ACC112 (cell line): ENCODE measurements around the gene GNB3.
"Not testable (repeated sequence)": the region's sequence is repeated elsewhere in the genome, so short reads cannot be mapped to it uniquely, and the experiment has no call there.

ENCODE experiments used
- H2AFZ ChIP-seq: fragments of 200-600 bp; sonication (generic); one replicate; pipeline ENCODE4 v1.6.0; 2017; ENCODE audit warnings: antibody characterized with exemption, low read length; ENCODE audit not compliant: unreplicated experiment
- H3K27ac ChIP-seq: fragments of 200-600 bp; sonication (generic); 2 replicates; pipeline ENCODE4 v1.5.1; 2014; ENCODE audit warnings: low read depth, mild to moderate bottlenecking, antibody characterized with exemption, low read length, moderate library complexity
- H3K27me3 ChIP-seq: fragments of 200-600 bp; sonication (generic); 2 replicates; pipeline ENCODE4 v1.6.1; 2014; ENCODE audit warnings: mild to moderate bottlenecking, antibody characterized with exemption, low read length, moderate library complexity, mixed read lengths; ENCODE audit not compliant: insufficient read depth
- H3K36me3 ChIP-seq: fragments of 200-600 bp; sonication (generic); 2 replicates; pipeline ENCODE4 v1.6.1; 2016; ENCODE audit warnings: mild to moderate bottlenecking, antibody characterized with exemption, low read length, moderate library complexity, mixed read lengths; ENCODE audit not compliant: insufficient read depth
- H3K4me1 ChIP-seq: fragments of 200-600 bp; sonication (generic); one replicate; pipeline ENCODE4 v1.6.1; 2016; ENCODE audit warnings: low read length, mixed read lengths; ENCODE audit not compliant: insufficient read depth, unreplicated experiment, control insufficient read depth
- H3K4me3 ChIP-seq: fragments of 200-600 bp; sonication (generic); 2 replicates; pipeline ENCODE4 v1.5.1; 2014; ENCODE audit warnings: mild to moderate bottlenecking, low read depth, low read length
- H3K79me2 ChIP-seq: fragments of 200-600 bp; sonication (generic); one replicate; pipeline ENCODE4 v1.6.0; 2016; ENCODE audit warnings: low read length; ENCODE audit not compliant: control insufficient read depth, unreplicated experiment, insufficient read depth

GNB3 gene

DNA sequence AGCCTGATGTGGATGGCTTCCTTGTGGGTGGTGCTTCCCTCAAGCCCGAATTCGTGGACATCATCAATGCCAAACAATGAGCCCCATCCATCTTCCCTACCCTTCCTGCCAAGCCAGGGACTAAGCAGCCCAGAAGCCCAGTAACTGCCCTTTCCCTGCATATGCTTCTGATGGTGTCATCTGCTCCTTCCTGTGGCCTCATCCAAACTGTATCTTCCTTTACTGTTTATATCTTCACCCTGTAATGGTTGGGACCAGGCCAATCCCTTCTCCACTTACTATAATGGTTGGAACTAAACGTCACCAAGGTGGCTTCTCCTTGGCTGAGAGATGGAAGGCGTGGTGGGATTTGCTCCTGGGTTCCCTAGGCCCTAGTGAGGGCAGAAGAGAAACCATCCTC is 29.6 kb downstream of the GNB3 start:
- peak overlapping the region; percentile 46 for H3K27ac ChIP-seq
- peaks cover 31% of the 10 kb centered on the region for H3K79me2 ChIP-seq
- H3K36me3 ChIP-seq = peaks cover 12% of the 10 kb centered on the region; the same call in 1 of the 2 replicates
- peaks cover 38% of the 10 kb centered on the region for H3K4me1 ChIP-seq
- not testable (repeated sequence) for H3K27me3 ChIP-seq, H2AFZ ChIP-seq, H3K4me3 ChIP-seq

DNA sequence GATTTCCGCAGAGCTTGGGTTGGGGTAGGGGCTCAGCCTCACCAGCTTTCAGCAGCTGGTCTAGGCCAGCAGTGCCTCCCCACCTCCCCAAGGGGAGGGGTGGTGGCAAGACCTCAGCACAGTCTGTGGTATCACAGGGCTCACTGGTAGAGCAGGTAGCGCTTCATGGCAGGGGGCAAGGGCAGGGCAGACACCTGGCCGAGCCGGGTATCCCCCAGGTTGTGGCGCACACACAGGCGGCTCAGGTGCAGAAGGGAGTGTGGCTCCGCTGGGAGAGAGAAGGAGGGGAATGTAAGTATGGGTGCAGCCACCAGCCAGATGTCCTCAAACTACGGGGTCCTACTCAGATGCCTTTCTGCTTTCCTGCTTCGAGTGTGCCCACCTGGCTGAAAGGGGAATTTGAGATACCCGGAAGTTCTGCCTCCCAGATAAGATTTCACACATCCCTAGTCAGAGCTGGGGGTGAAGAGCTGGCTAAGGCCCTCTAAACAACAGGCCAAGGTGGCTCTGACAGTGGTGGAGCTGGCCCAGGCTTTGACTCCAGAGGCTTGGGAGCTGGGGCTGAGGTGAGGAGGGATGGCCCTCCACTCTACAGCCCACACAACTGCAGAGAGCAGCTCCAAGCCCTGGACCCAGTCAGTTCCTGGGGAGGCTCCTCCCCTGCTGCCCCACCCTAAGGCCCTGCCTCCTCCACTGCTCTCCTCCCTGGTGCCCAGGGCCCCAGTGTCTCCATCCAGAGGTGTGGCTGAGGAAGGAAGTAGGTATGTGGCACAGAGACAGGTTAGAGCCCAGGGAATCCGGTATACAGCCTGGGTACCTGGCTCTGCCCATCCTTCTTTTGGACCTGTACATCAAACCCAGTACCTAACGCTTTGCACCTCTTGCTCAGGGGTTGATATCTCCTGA is 30.6 kb downstream of the GNB3 start:
- Histone ChIP-seq H3K27ac (peak overlapping the region; percentile 30), H3K36me3 (peaks cover 12% of the 10 kb centered on the region; the same call in 1 of the 2 replicates)

DNA sequence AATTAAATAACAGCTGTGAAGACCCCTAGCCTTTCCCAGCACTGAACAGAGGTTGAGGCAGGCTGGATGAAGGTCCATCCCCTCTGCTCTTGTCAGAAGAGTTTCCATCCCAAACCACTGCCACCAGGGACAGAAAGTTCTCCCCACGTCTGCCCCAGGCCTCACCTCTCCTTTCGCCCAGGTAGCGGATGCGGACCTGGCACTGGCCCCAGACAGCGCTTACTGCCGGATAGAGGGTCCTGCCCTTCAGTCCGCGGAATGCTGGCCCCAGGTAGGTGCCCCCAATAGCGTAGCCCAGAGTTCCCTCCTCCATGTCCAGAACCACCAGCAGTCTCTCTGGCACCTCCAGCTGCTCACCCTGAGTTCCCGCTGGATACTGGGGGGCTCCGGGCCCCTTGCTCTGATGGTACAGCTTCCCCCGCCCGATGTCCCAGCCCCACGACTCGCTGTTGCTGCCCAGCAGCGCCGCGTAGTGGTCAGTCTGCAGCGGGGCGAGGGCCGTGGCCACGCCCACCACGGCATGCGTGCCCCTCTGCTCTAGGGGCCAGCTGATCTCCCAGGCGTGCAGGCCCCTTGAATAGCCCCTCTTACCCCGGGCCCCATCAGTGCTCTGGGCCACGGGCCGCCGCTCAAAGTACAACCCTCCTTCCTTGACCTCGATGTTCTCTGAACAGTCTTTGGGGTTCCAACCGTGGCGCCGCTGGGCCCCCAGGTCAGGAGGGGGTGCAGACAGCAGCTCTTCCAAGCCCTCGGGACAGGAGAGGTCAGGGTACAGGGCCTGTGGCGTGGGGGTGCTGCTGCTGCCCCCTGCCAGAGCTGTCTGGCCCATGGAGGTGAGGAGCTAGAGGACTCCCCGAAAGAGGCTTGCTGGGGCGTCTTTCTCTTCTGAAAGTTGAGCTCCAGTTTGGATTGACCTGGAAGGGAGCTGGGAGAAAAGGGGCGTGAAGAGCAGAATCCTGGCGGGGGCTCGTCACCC is 31.6 kb downstream of the GNB3 start:
- no peaks in the 10 kb centered on the region for H3K27me3 ChIP-seq
- peaks cover 16% of the 10 kb centered on the region; the same call in 1 of the 2 replicates for H3K36me3 ChIP-seq
- peaks cover 30% of the 10 kb centered on the region for H3K4me1 ChIP-seq
- H3K79me2 ChIP-seq = peaks cover 31% of the 10 kb centered on the region
- H2AFZ ChIP-seq = no peak overlapping the region
- H3K27ac ChIP-seq = peak overlapping the region; percentile 45
- peak overlapping the region; percentile 77 for H3K4me3 ChIP-seq

More for the DNA sequence above, 30.6 kb downstream of the GNB3 start:
- Histone ChIP-seq H3K27me3 (no peaks in the 10 kb centered on the region), H3K4me3 (peak overlapping the region; percentile 77), H2AFZ (no peak overlapping the region), H3K79me2 (peaks cover 31% of the 10 kb centered on the region), H3K4me1 (peaks cover 38% of the 10 kb centered on the region)

DNA sequence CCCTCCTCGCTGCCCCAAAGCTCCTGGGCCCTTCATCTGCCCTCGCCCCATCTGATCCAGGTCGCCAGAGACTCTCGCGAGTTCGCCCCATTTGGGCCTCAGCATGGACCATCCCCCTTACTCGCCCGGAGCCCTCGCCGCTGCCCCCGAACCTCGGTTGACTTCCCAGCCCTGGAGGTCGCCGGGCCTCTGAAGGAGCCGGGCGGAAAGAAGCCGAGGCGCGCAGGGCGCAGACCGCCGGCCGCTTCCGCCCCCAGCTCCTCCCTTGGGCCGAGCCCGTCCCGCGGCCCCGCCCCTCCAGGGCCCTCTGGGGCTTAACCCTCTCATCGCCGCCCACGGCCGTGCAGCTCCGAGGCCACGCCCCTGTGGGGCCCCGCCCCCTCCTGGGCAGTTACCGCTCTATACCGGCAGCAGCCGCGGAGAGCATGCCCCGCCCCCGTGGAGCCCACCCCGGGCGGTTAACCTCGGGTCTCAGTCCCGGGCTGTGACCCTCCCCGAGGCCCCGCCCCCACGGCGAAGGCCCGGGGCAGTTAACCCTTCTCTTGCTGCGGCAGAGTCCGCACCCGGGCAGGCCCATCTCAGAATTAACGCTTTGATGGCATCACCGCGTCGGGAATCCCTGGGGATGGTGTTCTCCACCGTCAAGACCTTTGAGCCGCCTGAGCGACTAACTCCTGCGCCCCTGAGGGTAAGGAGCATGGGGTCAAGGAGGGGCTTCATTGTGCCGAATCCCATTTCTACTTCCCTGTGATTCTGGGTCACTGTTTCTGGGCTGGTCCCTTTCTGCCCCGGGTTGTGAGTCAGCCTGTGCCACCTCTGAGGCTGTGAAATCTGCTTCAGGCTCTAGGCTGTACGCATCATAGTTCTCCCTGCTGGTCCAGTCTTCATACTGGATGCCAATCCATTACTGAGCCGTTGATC is 32.6 kb downstream of the GNB3 start, which contains the start of gene SPSB2:
TSS of gene SPSB2 (minus strand) at position 210 of the 921 bp plus-strand sequence. CDS start 402 bp downstream, outside the sequence.
- peaks cover 21% of the 10 kb centered on the region for H3K79me2 ChIP-seq
- peak within 1 kb of the TSS; percentile 50 for H3K27ac ChIP-seq
- H3K4me3 ChIP-seq = peak within 1 kb of the TSS; percentile 77
- H2AFZ ChIP-seq = no peak within 1 kb of the TSS
- no peaks in the 10 kb centered on the region for H3K27me3 ChIP-seq
- peaks cover 30% of the 10 kb centered on the region for H3K4me1 ChIP-seq
- peaks cover 14% of the 10 kb centered on the region; the same call in 1 of the 2 replicates for H3K36me3 ChIP-seq

DNA sequence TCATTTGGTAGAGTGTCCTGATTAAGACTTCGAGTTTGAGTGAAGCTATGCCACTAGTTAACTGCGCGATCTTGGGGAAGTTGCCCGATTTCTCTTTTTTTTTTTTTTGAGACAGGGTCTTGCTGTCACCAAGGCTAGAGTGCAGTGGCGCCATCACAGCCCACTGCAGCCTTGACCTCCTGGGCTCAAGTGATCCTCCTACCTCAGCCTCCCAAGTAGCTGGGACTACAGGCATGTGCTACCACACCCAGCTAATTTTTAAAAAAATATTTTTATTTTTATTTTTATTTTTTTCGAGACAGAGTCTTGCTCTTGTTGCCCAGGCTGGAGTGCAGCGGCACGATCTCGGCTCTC is 33.3 kb downstream of the GNB3 start:
- not testable (repeated sequence) for H3K27me3 ChIP-seq, H2AFZ ChIP-seq
- Histone ChIP-seq H3K4me3 (peak overlapping the region; percentile 77), H3K36me3 (peaks cover 12% of the 10 kb centered on the region; the same call in 1 of the 2 replicates), H3K27ac (peak overlapping the region; percentile 50), H3K79me2 (peaks cover 15% of the 10 kb centered on the region), H3K4me1 (peaks cover 29% of the 10 kb centered on the region)

DNA sequence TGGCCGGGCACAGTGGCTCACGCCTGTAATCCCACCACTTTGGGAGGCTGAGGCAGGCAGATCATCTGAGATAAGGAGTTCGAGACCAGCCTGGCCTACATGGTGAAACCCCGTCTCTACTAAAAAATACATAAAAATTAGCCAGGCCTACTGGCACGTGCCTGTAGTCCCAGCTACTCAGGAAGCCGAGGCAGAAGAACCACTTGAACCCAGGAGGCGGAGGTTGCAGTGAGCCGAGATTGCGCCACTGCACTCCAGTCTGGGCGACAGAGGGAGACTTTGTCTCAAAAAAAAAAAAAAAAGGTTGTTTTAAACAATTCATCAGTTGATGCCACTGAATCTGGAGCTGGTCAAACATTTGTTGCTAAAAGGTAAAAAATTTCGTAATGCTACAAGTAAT is 39.1 kb downstream of the GNB3 start:
- H3K27ac ChIP-seq, H3K27me3 ChIP-seq, H3K36me3 ChIP-seq, H3K4me3 ChIP-seq, H2AFZ ChIP-seq, H3K4me1 ChIP-seq, H3K79me2 ChIP-seq: not testable (repeated sequence)

DNA sequence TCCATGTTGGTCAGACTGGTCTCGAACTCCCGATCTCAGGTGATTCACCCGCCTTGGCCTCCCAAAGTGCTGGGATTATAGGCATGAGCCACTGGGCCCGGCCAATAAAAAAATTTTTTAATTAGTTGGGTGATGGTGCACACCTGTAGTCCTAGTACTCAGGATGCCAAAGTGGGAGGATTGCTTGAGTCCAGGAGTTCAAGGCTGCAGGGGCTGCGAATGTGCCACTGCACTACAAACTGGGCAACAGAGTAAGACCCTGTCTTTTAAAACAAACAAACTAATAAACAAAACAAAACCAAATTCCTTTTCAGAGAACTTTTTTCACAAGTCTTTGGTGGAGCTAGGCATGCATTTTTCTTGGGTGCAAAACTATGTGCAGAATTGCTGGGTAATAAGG is 42.5 kb downstream of the GNB3 start:
- Histone ChIP-seq H3K4me1 (no peaks in the 10 kb centered on the region), H2AFZ (no peak overlapping the region), H3K36me3 (0 out of 2 replicates have a peak, but pooled peaks cover 4% of the 10 kb centered on the region), H3K4me3 (no peak overlapping the region), H3K27ac (no peak overlapping the region), H3K79me2 (no peaks in the 10 kb centered on the region), H3K27me3 (no peaks in the 10 kb centered on the region)

DNA sequence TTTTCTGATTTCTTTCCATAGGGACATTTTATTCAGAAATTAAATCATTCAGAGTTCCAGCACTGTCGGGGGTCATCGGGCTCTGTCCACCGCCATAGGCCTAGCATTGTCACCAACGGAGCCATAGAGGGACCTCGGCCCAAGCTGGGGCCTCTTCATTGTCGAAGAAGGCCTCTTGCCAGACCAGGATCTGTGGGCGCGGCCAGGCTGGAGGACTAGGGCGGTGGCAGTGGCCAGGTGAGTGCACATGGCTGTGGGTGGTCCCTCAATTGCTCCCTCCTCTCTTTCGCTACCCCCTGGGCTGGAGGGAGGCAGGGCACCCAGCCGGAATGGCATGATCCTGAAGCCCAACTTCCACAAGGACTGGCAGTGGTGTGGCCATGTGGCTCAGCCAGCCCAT is 43.0 kb downstream of the GNB3 start:
- no peak overlapping the region for H2AFZ ChIP-seq
- no peak overlapping the region for H3K4me3 ChIP-seq
- no peaks in the 10 kb centered on the region for H3K27me3 ChIP-seq
- H3K36me3 ChIP-seq = 0 out of 2 replicates have a peak, but pooled peaks cover 4% of the 10 kb centered on the region
- no peaks in the 10 kb centered on the region for H3K4me1 ChIP-seq
- H3K27ac ChIP-seq = no peak overlapping the region
- no peaks in the 10 kb centered on the region for H3K79me2 ChIP-seq

DNA sequence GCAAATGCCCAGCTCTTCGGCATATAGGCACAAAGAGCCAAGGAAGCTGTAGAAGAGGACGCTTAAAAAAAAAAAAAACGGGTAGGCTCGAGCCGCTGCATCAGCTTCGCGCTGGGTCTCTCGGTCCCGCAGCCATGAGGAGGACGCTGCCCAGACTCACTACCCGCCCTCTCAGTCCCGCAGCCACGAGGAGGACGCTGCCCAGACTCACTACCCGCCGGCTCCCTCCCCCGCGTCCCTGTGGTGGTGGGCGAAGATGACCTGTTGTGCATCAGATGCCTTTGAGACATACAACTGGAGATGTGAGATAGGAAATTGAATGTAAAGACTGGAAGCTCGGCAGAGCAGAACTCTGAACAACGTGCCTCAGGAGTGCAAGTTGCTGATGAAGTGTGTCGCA is 43.8 kb downstream of the GNB3 start:
- H3K4me1 ChIP-seq = no peaks in the 10 kb centered on the region
- H3K27ac ChIP-seq = no peak overlapping the region
- H3K79me2 ChIP-seq = no peaks in the 10 kb centered on the region
- no peaks in the 10 kb centered on the region for H3K27me3 ChIP-seq
- 0 out of 2 replicates have a peak, but pooled peaks cover 4% of the 10 kb centered on the region for H3K36me3 ChIP-seq
- H3K4me3 ChIP-seq = no peak overlapping the region
- H2AFZ ChIP-seq = no peak overlapping the region
